Activated CD4-positive, CD25-positive, alpha-beta regulatory T cell treated with anti-CD3 and anti-CD28 coated beads, Interleukin-2, amount 50 U/mL, for 16 hours (primary cell): Measurements from ENCODE around the gene FLOT1.

ENCODE experiments used
- DNase-seq: peaks from one replicate; pipeline ENCODE4 v3.0.0-alpha.2; 2020; ENCODE audit warnings: low read depth, low spot score

Gene FLOT1

GRCh38 chr6:30700340-30700739 is 42.1 kb downstream of the FLOT1 start:
- DNase-seq, result no peak

GRCh38 chr6:30696432-30696831 is 46.1 kb downstream of the FLOT1 start:
- no peak for DNase-seq

DNA sequence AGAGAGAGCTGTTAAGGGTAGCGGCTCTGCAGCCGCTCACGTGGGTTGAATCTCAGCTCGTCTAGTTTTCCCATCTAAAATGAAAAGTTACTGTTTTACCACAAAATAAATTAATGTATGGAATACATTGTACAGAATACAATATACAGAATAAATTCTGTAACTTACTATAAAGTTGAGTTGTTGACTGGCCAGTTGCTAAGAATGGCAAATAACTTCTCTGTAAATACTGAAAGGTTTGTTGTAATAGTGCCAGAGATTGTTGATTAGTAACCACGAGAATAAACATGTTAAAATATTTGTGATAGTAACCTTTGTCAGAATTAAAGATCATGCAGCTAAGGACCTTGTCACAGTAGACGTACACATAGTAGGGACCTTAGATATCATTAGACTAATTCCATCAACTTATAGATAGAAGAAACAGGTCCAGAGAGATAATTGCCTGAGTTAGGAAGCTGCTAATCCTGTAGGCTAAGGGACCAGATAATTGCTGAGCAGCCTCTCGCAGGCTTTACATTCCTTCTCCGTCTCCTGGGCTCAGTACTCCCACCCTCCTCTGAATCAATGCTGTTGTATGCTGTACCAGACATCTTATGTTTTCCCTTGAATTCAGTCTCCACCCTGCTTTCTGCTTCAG is 51.2 kb downstream of the FLOT1 start:
- DNase-seq, result no peak

GRCh38 chr6:30690403-30691207 is 51.9 kb downstream of the FLOT1 start, which contains the start of gene NRM:
Gene NRM (minus strand): TSS chr6:30690984. CDS start chr6:30690974, 10 bp downstream.
- peak; percentile 38 for DNase-seq

DNA sequence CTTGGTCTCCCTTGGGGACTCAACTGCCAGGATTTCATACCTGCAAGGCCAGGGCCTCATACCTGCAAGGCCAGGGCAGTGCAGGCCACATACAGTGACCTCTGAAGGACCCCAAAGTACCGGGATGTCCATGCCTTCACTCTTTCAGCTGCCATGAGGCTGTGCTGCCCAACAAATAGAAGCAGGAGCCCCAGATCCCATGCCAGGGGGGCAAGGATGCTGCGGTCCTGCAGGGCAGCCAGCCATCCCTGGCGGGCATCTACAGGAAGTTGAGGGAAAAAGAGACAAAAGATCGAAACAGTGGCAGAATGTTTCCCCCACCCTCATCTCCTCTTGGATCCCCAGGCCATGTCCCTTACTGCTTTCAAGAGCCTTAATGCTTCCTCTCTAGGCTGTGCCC is 52.5 kb downstream of the FLOT1 start:
- no peak for DNase-seq

DNA sequence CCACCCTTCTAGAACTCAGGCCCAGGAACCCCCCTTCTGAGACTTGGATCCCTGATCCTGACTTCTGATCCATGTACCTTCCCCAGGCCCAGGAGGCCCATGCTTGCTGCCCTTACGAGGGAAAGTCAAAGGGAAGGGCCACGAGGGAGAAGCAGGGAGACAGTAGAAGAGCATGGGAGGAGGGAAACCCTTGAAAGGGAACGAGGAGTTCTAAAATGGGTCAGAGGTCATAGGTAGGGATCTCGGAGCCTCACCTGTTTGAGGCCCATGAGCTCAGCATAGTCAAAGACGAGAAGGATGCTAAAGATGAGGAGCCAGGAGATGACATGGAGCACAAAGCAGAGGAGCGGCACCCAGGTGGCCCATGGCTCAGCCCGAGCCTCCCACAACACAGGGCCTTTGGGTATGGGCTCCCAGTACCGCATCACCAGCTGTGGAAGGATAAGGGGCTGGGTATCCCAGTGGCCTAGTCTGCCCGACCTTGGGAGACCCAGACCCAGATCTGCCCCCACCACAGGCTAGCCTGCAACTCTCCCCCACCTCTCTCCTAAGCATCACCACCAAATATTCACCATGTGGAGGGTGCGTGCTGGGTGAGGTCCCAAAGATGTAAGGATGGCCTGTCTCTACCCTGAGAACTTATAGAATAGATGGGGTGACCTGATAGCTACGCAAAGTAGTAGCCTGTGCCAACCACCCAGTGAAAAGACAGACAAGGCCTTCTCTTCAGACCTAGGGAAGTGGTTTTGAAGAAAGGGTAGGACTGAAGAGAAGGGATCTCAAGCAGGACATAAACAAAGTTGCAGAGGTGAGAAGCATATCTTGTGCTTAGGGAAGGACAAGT is 53.2 kb downstream of the FLOT1 start:
- DNase-seq, result no peak

DNA sequence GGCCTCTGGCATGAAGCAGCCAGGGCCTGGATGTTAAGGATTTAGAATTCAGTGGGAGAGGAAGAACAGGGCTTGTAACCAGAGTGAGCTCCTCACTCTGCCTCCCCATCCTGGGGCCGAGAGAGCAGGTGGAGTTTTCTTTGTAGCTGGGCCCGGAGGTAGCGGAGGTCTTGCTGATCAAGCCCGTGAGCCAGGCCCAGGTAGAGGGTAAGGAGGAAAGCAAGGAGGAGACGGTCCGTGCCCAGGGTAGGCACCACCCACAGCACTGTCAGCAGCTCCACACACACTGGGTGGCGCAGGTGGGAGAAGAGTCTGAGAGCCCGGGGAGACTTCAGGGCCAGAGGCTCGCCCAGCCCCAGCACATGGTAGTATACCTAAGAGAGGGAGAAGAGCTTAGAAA is 53.9 kb downstream of the FLOT1 start:
- no peak for DNase-seq

DNA sequence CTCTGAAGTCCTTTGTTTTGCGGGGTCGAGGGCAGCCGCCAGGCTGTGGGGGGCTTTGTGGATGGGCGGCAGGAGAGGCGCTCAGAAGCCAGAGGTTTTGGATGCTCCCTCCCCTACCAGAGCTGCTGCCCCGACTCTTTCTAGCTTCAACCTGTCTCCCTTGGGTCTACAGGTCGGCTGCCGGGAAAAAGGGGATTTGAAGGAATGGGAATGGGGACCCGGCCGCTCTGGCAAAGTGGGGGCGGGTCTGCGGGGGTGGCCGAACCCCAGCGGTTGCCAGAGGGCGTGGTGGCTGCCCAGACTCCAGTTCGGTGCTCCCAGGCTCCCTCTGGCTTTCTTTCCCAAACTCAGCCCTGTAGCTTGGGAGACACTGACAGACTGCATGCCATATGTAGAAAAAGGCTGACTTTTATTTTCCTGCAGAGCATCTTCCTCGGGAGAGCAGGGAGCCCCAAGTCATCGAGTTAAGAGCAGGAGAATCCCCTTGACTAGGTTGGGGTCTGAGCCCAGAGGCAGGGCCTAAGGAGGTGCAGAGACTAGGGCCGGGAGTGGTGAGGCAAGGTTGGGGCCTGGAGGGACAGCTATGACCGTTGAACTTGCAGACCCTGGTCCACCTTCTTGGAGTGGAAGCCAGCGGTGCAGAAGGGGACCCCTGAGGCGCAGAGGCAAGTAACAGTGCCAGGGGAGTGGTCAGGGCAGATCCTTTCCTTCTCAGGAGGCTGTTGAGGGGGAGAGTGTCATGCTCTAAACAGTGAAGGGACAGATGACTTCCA is 54.6 kb downstream of the FLOT1 start:
- DNase-seq, result no peak

DNA sequence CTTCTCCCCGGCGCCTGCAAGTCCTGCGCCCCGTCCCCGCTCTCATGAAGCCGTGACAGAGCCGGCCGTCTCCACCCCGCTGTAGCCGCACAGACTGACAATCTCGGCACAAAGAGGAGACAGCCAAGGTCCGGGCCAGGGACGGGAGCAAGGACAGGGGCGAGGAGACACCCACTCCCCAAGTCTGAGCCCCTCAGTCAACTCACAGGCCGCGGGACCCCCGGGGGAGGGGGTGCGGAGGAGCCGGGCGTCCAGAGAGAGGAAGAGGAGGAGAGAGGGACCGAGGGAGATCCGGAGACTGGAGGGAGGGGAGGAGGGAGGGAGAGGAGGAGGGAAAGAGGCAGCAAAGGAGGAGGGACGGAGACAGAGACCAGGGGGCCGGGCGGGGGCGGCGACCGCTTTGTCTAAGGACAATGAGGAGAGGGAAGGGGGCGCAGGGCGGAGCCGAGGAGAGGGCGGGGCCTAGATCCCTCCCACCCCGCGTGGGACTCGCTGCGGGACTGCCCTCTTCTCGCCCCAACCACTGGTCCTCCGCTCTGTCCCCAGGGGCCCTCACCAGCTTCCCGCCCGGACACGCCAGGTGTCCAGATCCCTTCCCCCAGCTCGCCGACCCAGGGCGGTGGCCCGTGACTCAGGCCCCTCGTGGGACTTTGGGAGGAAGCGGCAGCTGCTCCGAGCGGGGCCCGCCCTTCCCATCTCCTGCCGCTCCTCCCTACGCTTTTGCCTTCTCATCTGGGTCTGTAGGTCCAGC is 55.4 kb downstream of the FLOT1 start:
- peak; percentile 47 for DNase-seq

- DNase-seq, result peak; percentile 74
Measured at GRCh38 chr6:30686009-30686907, 56.2 kb downstream of the FLOT1 start, which contains the start of gene PPP1R18. Gene PPP1R18 (minus strand): TSS chr6:30686645. CDS start chr6:30686018, 627 bp downstream.

GRCh38 chr6:30685157-30686008 is 57.1 kb downstream of the FLOT1 start:
- DNase-seq, result no peak

DNA sequence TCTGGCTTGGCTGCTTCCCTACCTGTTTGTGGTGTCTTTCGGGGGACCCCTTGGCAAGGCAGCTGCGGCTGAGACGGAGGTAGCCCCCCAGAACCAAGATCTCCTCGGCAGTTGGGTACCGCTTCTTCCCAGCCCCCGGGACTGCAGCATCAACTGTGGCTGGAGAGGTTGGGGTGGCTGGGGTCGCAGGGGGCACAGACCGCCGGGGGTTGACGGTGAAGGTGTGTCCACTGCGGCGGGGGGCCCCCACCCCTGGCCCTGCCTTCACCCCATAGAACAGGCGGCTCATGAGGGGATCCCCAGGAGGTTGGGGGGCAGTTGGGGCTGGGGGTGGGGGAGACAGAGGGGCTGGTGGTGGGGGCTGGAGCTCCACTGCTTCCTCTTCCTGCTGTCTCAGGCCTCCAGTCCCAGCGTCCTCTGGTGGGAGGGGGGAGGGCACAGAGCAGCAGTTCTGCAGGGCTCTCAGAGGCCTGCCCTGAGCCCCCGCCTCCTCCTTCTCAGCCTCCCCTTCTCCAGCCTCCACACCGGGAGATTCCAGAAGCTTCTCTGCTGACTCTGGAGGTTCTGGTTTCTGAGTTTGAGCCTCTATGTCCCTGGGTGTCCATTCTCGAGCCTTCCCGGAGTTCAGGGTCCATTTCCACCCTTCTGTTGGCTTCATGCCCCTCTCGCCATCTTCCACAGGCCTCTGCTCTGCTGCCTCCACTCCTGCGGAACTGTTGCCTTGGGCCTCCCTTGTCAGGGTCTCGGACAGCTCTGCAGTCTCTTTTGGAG is 57.9 kb downstream of the FLOT1 start:
- no peak for DNase-seq

GRCh38 chr6:30683980-30684338 is 58.5 kb downstream of the FLOT1 start:
- no peak for DNase-seq

GRCh38 chr6:30683183-30683979 is 59.1 kb downstream of the FLOT1 start:
- no peak for DNase-seq

- DNase-seq, result peak; percentile 79
Measured at GRCh38 chr6:30682143-30683117, 60.1 kb downstream of the FLOT1 start.

- DNase-seq, result no peak
Measured at GRCh38 chr6:30681766-30682142, 60.7 kb downstream of the FLOT1 start.
